SK-N-SH (cell line): ENCODE results near the gene CRYBA2.

Source experiments
- CTCF ChIP-seq: fragments of 200-600 bp; sonication (generic); IDR thresholded peaks from 2 replicates; pipeline ENCODE4 v1.6.1; 2017; ENCODE audit warnings: antibody characterized with exemption, mild to moderate bottlenecking, moderate library complexity
- EP300 ChIP-seq, 2 experiments: IDR thresholded peaks; 2 replicates each; pipeline versions ENCODE4 v1.4.0 to v1.6.1; 2012; ENCODE audit warnings: borderline replicate concordance in 1 of 2, low read depth in 1 of 2, low read length in 1 of 2
- JUND ChIP-seq: IDR thresholded peaks from 2 replicates; pipeline ENCODE4 v1.4.0; 2012

- TF ChIP-seq EP300 (IDR thresholded peaks at IDR 0.05; ENCODE audit: borderline replicate concordance in 1 of 2, low read depth in 1 of 2, low read length in 1 of 2) (no peak), CTCF (no peak), JUND (no peak)
These were observed 48.9 kb upstream of the CRYBA2 start for GRCh38 chr2:219042157-219042556.
